ENCODE measurements around the gene FUT7.

GRCh38 chr9:137000177-137000930 lies 31.5 kb downstream of the FUT7 start:
- TF ChIP-seq CTCF (conservative IDR thresholded peaks at IDR 0.05; ENCODE audit: low read depth, low read length) (no peak), EZH2 (IDR thresholded peaks at IDR 0.05; ENCODE audit: borderline replicate concordance, low read depth, low read length, poor library complexity, severe bottlenecking) (no peak)
